IPS-15b (cell line): ENCODE data around the gene CRIP3.

ENCODE experiments used
- H3K27me3 ChIP-seq: one replicate; pipeline ENCODE4 v1.6.1; 2013; ENCODE audit warnings: low read length; ENCODE audit not compliant: control insufficient read depth, insufficient read depth
- H3K36me3 ChIP-seq: one replicate; pipeline ENCODE4 v1.6.1; 2013; ENCODE audit warnings: low read length; ENCODE audit not compliant: control insufficient read depth, insufficient read depth
- H3K4me1 ChIP-seq: one replicate; pipeline ENCODE4 v1.6.1; 2013; ENCODE audit warnings: mild to moderate bottlenecking, low read length; ENCODE audit not compliant: control insufficient read depth, insufficient read depth
- H3K4me3 ChIP-seq: one replicate; pipeline ENCODE4 v1.5.1; 2013; ENCODE audit warnings: low read depth, low read length
- H3K9ac ChIP-seq: one replicate; pipeline ENCODE4 v1.6.1; 2013; ENCODE audit warnings: low read depth, mild to moderate bottlenecking, low read length
- H3K9me3 ChIP-seq: one replicate; pipeline ENCODE4 v1.6.1; 2013; ENCODE audit warnings: mild to moderate bottlenecking, low read length; ENCODE audit not compliant: control insufficient read depth, insufficient read depth

Gene CRIP3

DNA sequence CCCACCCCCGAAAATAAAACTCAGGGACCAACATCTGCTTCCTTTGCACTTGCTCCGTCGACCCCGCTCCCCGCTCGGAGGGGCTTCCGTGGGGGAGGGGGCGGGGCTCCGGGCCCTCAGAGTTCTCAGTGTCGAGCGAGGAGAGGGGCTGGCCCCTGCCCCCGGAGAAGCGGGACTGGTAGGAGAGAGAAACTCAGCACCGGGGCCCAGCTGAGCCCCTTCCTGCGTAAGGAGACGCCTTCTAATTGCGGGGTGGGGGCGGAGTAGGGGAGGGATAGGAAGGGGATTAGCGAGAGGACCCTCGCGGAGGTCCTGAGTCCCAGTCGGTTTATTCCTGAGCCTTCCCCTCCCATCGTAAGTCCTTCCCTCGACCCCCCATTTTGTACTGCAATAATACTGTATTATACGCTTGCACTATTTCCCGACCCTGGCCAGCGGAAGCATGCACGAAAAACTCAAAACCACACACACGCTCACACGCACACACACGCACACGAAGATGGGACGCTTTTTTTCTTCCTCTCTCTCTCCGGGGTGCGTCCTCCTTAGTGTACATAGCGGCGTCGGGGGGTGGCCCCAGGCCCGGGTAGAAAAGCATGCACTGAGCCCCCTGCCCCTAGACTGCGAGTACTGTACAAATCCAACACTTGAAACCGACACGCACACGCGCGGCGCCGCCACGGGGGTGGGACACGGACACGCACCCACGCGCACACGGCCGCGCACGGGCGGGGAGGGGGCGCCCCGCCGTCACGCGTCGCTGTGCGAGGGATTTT lies 32.6 kb downstream of the CRIP3 start:
- Histone ChIP-seq H3K4me3 (peak overlapping the region; percentile 23), H3K9me3 (no peaks in the 10 kb centered on the region), H3K27me3 (peaks cover 61% of the 10 kb centered on the region), H3K36me3 (no peaks in the 10 kb centered on the region), H3K9ac (no peak overlapping the region), H3K4me1 (peaks cover 12% of the 10 kb centered on the region)

DNA sequence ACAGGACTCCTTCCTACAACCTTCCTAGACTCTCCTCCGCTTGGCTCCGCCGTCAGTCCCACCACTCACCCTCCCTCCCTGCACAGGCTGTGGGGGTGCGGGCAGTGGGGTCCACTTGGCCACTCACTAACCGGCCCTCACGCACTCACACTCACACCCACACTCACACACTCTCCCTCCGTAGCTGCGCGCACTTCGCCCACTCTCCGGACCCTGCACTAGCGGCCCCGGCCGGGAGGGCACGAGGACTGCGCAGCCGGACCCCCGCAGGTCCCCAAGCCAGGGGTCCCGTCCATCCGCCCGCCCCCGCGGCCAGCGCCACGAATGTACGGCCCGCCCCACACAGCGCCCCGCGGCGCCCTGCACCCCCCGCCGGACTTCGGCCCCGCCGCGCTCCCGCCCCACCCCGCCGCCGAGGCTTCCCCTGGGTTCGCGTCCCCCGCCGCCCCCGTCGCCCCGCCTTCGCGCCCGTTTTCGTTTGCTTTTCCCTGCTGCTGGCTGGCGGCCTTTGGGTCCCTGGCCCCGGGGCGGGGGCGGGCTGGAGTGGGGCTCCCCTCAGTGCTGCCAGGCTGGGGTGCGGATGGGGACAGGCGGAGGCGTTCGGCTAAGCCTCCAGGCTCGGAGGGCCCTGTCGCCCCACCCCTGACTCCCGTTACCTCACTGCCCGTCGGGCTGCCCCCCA lies 33.6 kb downstream of the CRIP3 start:
- peak overlapping the region; percentile 58 for H3K4me3 ChIP-seq
- no peaks in the 10 kb centered on the region for H3K9me3 ChIP-seq
- H3K36me3 ChIP-seq = no peaks in the 10 kb centered on the region
- peaks cover 70% of the 10 kb centered on the region for H3K27me3 ChIP-seq
- H3K9ac ChIP-seq = no peak overlapping the region
- H3K4me1 ChIP-seq = peaks cover 16% of the 10 kb centered on the region

DNA sequence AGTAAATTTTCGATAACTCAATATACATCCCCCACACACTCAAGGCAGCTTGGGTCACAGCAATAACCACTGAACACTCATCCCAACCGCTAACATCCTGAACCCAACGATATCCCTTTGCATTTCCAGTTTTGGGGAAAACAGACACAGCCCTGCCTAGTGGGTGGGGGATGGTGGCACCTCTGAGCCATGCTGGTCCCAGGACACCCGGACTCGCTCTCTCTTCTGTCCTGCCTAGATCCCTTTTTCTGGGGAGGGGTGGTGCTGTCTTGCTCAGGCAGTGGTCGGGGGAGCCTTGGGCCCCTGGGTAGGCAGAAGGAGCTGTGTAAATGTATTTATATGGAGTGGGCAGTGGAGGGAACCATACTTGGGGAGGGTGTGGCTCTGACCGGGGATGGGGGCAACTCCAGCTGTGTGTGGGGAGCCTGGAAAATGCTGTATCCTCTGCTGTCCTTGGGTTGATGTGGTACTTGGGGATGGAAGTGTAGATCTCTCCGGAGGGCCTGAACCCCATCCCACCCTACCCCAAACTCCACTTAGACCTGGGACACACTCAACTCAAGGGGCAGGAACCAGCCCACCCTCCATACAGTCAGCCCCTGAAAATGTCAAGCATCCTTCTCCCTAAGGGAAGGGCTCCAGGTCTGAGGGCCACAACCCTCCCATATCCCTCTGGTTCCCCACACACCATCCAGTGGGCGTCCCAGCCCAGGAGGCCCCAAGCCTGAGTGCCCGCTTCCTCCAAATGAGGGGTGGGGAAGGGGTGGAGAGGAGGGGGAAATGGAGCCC lies 34.3 kb downstream of the CRIP3 start:
- Histone ChIP-seq H3K27me3 (peaks cover 75% of the 10 kb centered on the region), H3K4me1 (peaks cover 16% of the 10 kb centered on the region), H3K9me3 (no peaks in the 10 kb centered on the region), H3K4me3 (peak overlapping the region; percentile 58), H3K36me3 (no peaks in the 10 kb centered on the region), H3K9ac (no peak overlapping the region)

DNA sequence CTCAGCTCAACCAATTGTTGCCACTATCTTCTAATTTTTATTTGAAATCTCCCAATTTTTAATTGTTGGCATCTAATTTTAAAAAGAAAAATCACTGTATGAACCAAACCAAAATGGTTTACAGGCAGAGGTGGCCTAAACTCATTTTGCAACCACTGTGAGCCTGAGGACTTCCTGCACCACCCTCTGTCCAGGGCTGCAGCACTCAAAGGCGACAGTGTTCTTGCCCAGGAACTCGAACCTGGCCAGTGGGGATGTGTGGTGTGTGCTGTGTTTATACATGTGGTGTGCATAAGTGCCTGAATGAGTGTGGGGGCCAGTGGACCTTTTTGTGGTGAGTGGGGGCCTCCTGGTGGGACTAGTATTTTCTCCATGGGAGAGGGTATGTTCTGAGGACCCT lies 34.9 kb downstream of the CRIP3 start:
- Histone ChIP-seq H3K4me3 (peak overlapping the region; percentile 8), H3K36me3 (no peaks in the 10 kb centered on the region), H3K9me3 (no peaks in the 10 kb centered on the region), H3K27me3 (peaks cover 78% of the 10 kb centered on the region), H3K4me1 (peaks cover 11% of the 10 kb centered on the region), H3K9ac (no peak overlapping the region)

DNA sequence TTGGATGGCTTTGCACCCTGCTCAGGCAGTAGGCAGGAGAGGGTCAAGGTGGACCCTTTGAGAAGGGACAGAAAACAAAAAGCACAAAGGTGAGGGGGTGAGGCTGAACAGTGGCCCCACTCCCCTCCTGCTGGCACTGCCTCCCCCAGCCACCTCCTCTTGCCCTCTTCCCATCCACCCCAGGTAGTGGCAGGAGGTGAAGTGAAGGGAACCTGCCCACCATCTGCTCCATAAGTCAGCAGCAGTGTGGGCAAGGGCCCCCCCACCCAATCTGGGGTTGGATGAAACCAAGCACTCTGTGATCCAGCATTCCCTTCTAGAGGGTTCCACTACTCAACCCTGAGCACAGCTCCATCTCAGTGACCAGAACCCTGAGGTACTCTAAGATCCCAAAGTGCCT lies 36.7 kb downstream of the CRIP3 start:
- H3K4me3 ChIP-seq = no peak overlapping the region
- H3K9me3 ChIP-seq = no peaks in the 10 kb centered on the region
- H3K4me1 ChIP-seq = peaks cover 13% of the 10 kb centered on the region
- no peak overlapping the region for H3K9ac ChIP-seq
- H3K27me3 ChIP-seq = peaks cover 78% of the 10 kb centered on the region
- no peaks in the 10 kb centered on the region for H3K36me3 ChIP-seq

DNA sequence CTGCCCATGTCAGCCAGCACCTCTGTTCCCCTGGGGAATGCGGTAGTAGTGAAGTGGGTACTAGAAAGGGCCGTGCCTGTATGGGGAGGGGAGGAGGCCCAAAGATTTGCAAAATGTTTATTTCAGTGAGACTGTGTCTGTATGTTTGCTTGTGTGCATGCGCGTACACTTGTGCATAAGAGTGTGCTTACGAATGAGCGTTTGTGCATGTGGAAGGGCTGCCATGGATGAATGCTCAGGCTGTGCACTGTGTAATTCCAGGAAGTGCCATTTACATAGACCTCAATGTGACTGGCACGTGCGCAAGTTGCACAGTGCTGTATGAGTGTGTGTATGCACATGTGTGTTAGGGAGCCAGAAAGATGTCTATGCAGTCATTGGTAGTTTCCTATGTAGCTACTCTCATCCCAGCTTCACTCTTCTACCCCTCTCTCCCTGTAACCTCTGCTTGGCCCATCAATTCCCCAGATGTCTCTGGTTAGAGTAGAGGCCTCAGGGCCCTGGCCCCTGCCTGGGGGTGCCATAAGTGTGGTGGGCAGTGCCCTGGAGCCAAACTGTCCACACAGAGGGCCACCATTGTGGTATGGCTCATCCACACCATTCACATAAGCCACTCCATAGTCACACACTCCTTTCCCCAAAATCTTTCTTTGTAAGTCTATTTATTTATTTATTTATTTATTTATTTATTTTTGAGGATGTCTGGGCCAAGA lies 37.4 kb downstream of the CRIP3 start:
- no peak overlapping the region for H3K4me3 ChIP-seq
- H3K27me3 ChIP-seq = peaks cover 71% of the 10 kb centered on the region
- peaks cover 13% of the 10 kb centered on the region for H3K4me1 ChIP-seq
- H3K9ac ChIP-seq = no peak overlapping the region
- H3K36me3 ChIP-seq = no peaks in the 10 kb centered on the region
- no peaks in the 10 kb centered on the region for H3K9me3 ChIP-seq

DNA sequence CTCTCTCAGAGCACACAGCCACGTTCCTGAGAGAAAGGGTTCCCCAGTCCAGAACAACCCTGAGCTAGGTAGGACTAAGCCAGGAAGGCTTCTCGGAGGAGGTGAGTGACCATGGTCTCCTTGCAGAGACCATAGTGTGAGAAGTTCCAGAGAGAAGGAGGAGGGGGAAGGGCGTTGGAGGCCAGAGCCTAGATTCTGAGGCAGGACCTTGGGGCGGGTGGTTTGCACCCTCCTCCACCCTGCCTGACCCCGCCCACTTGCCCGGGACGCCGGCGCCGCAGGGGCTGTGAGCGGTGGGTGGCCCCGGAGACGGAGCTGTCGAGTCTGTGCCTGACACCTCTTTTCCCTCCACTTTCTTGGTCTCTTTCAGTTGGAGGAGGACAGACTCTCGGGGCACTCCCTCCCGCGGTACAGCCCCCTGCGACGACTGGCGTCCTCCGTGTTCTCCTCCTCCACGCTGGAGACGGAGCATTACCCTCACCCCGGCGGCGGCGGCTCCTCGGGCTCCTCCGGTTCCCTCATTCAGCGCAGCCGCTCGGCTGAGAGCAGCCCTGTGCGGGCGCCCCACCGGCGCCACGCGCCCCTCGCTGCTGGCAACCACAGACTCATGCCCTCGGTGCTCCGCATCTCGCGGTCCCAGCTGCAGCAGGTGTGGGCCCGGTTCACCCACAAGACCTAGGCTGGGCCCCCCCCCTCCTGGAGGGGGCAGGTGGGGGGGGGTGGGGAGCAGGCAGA lies 39.2 kb downstream of the CRIP3 start:
- peak overlapping the region; percentile 33 for H3K4me3 ChIP-seq
- H3K9me3 ChIP-seq = no peaks in the 10 kb centered on the region
- H3K27me3 ChIP-seq = peaks cover 62% of the 10 kb centered on the region
- H3K4me1 ChIP-seq = peaks cover 13% of the 10 kb centered on the region
- H3K36me3 ChIP-seq = no peaks in the 10 kb centered on the region
- no peak overlapping the region for H3K9ac ChIP-seq

DNA sequence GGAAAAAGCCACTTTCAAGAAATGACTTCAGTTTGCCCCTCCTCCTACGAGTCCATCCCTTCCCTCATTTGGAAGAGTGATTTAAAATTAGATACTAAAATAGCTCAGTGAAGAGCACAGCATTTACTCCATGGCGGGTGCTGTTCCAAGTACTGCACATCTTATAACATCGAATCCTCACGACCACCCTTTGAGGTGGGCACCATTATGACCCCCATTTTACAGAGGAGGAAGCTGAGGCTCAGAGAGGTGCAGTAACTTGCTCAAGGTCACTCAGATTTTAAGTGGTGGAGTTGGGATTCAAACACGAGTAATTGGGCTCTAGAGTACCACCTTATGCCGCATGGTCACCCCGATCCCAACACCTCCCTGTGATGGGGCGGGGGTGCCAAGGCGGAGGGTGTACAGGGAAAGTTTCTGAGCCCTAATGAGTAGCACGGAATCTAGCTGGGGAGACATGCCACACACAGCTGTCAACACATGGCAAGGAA lies 39.8 kb downstream of the CRIP3 start:
- Histone ChIP-seq H3K4me3 (peak overlapping the region; percentile 6), H3K9ac (no peak overlapping the region), H3K9me3 (no peaks in the 10 kb centered on the region), H3K36me3 (no peaks in the 10 kb centered on the region), H3K4me1 (peaks cover 13% of the 10 kb centered on the region), H3K27me3 (peaks cover 55% of the 10 kb centered on the region)

DNA sequence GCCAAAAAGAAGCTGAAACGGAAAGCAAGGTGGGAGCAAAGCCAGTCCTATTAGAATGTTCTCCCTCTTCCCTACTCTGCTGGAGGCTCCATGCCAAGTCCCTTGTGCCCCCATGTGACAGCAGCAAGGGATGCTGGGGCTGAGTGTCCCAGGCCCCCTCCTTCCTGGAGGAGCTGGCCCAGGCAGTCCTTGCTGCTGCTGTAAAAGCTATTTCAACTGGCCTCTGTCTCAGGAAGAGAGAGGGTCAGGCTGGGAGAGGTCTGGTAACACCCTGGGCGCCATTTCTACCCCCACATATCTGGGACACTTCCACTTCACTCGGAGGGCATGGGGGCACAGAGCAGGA lies 40.3 kb downstream of the CRIP3 start:
- Histone ChIP-seq H3K27me3 (peaks cover 50% of the 10 kb centered on the region), H3K36me3 (no peaks in the 10 kb centered on the region), H3K9me3 (no peaks in the 10 kb centered on the region), H3K9ac (no peak overlapping the region), H3K4me3 (peak overlapping the region; percentile 6), H3K4me1 (peaks cover 13% of the 10 kb centered on the region)

DNA sequence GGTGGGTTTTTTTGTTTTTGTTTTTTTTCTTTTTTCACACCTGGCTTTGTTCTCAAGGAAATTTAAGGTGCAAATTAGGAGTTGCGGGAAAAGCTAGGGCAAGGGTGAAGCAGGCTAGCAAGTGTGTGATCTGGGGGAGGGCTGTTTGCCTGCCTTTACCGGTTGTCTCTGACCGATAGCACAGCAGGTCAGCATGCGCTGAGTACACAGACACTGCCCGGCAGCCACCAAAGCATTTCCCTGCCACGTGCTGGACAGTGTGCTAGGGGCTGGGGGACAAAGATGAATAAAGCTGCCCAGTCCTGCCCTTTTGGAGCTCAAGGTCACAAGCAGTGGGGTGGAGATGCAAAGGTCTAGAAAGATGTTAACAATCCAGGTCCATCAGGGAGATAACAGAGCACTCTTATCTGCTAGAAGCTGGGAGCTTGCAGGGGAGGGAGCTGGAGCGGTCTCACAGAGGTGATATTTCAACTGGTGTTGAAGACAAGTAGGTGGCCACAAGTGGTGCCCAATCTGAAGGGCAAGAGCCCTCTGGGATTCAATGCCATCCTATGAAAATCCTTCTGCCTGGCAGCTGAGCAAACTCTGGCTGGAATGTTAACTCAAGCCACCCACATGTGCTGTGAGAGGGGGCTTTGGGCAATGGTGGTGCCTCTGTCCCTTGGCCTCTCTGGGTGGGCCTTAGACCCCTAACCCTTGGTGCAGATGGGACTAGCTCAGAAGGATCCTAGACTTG lies 40.8 kb downstream of the CRIP3 start:
- Histone ChIP-seq H3K4me3 (no peak overlapping the region), H3K9me3 (no peaks in the 10 kb centered on the region), H3K4me1 (peaks cover 13% of the 10 kb centered on the region), H3K27me3 (peaks cover 46% of the 10 kb centered on the region), H3K36me3 (no peaks in the 10 kb centered on the region), H3K9ac (no peak overlapping the region)
